Activated CD4-positive, alpha-beta T cell treated with anti-CD3 and anti-CD28 coated beads for 36 hours (primary cell): ENCODE results near the gene LARP4B. TPM values are rescaled to one million over a fixed set of nuclear protein-coding genes. Genes with fewer than 3 reads are reported as not detected.

Experiments used
- ATAC-seq: fragments of 200-7000 bp; cut with Tn5 transposase; one replicate; pipeline ENCODE4 v1.10.0; 2021; ENCODE audit warnings: mild to moderate bottlenecking, moderate library complexity
- CTCF ChIA-PET: fragments of 350-600 bp; sonication (Branson Sonifier 250); formaldehyde crosslinking; loops from one replicate; lab custom pipeline; 2021; ENCODE audit warnings: antibody characterized with exemption; lab: Charles Lee
- POLR2A ChIA-PET: fragments of 350-600 bp; sonication (Branson Sonifier 250); formaldehyde crosslinking; loops from one replicate; lab custom pipeline; 2021; ENCODE audit warnings: antibody characterized with exemption, inconsistent platforms; lab: Charles Lee
- DNase-seq: peaks from one replicate; pipeline ENCODE4 v3.0.0-alpha.2; 2020
- H3K27ac Mint-ChIP-seq: one replicate; pipeline ENCODE4 v1.8.0; 2021; ENCODE audit warnings: mixed read lengths
- H3K27me3 Mint-ChIP-seq: one replicate; pipeline ENCODE4 v1.8.0; 2021; ENCODE audit warnings: mixed read lengths
- H3K36me3 Mint-ChIP-seq: one replicate; pipeline ENCODE4 v1.8.0; 2021; ENCODE audit warnings: low read depth, mixed read lengths
- H3K4me1 Mint-ChIP-seq: one replicate; pipeline ENCODE4 v1.8.0; 2021; ENCODE audit warnings: mixed read lengths
- H3K4me3 Mint-ChIP-seq: one replicate; pipeline ENCODE4 v1.8.0; 2021; ENCODE audit warnings: mild to moderate bottlenecking, moderate library complexity, mixed read lengths
- H3K9me3 Mint-ChIP-seq: one replicate; pipeline ENCODE4 v1.8.0; 2021; ENCODE audit warnings: low read depth, mixed read lengths
- intact Hi-C, 2 experiments: fragments of 100-400 bp; cut with DNase I in 1 of 2; cut with micrococcal nuclease in 1 of 2; formaldehyde crosslinking; loops; one replicate each; pipeline versions ENCODE4 v1.14.2 to v1.15.1; 2022 to 2024; cut with DNase I, micrococcal nuclease
- total RNA-seq, 2 experiments: library from RNA; stranded (reverse); gene quantifications; one replicate each; pipeline ENCODE4 v1.2.3, GENCODE V29; 2021

Gene LARP4B
- total RNA-seq, 2 experiments from 2014 or later = 88.2 to 97.5 TPM

- Mint-ChIP-seq H3K36me3 (no peaks in the 10 kb centered on the region), H3K27ac (no peak overlapping the region), H3K4me3 (no peak overlapping the region), H3K9me3 (no peaks in the 10 kb centered on the region), H3K4me1 (no peaks in the 10 kb centered on the region), H3K27me3 (no peaks in the 10 kb centered on the region)
- POLR2A ChIA-PET = no interaction called here
- ATAC-seq (no peak), DNase-seq (no peak)
- CTCF ChIA-PET = no interaction called here
- intact Hi-C loops = no loop called here
These were observed 23.8 kb upstream of the LARP4B start for GRCh38 chr10:955127-955819.

GRCh38 chr10:954396-954795 is 22.9 kb upstream of the LARP4B start:
- ChIA-PET CTCF (no interaction called here), POLR2A (no interaction called here)
- H3K36me3 Mint-ChIP-seq = no peaks in the 10 kb centered on the region
- H3K9me3 Mint-ChIP-seq = no peaks in the 10 kb centered on the region
- no peak overlapping the region for H3K27ac Mint-ChIP-seq
- no peak overlapping the region for H3K4me3 Mint-ChIP-seq
- DNase-seq = no peak
- no peaks in the 10 kb centered on the region for H3K27me3 Mint-ChIP-seq
- intact Hi-C loops = no loop called here
- no peak for ATAC-seq
- H3K4me1 Mint-ChIP-seq = no peaks in the 10 kb centered on the region

- no peaks in the 10 kb centered on the region for H3K4me1 Mint-ChIP-seq
- ChIA-PET POLR2A (no interaction called here), CTCF (interaction anchor here (0.6 kb wide), 1 partner anchor 36 kb away, joined by 3 read pairs; no protein-coding TSS in a partner anchor)
- ATAC-seq (no peak), DNase-seq (no peak)
- H3K27me3 Mint-ChIP-seq = no peaks in the 10 kb centered on the region
- no peak overlapping the region for H3K4me3 Mint-ChIP-seq
- intact Hi-C loops = no loop called here
- no peaks in the 10 kb centered on the region for H3K36me3 Mint-ChIP-seq
- no peaks in the 10 kb centered on the region for H3K9me3 Mint-ChIP-seq
- H3K27ac Mint-ChIP-seq = no peak overlapping the region
These were observed 22.3 kb upstream of the LARP4B start for GRCh38 chr10:953836-954235.

GRCh38 chr10:949446-949845 is 17.9 kb upstream of the LARP4B start:
- H3K27me3 Mint-ChIP-seq = no peaks in the 10 kb centered on the region
- CTCF ChIA-PET = no interaction called here
- H3K4me1 Mint-ChIP-seq = peaks cover 4% of the 10 kb centered on the region
- H3K36me3 Mint-ChIP-seq = no peaks in the 10 kb centered on the region
- H3K27ac Mint-ChIP-seq = no peak overlapping the region
- DNase-seq (no peak), ATAC-seq (no peak)
- no peak overlapping the region for H3K4me3 Mint-ChIP-seq
- intact Hi-C loops = no loop called here
- H3K9me3 Mint-ChIP-seq = no peaks in the 10 kb centered on the region
- POLR2A ChIA-PET = no interaction called here

- ATAC-seq (no peak), DNase-seq (no peak)
- H3K9me3 Mint-ChIP-seq = no peaks in the 10 kb centered on the region
- ChIA-PET POLR2A (no interaction called here), CTCF (no interaction called here)
- H3K36me3 Mint-ChIP-seq = no peaks in the 10 kb centered on the region
- H3K27me3 Mint-ChIP-seq = no peaks in the 10 kb centered on the region
- H3K27ac Mint-ChIP-seq = no peak overlapping the region
- no peak overlapping the region for H3K4me3 Mint-ChIP-seq
- peaks cover 11% of the 10 kb centered on the region for H3K4me1 Mint-ChIP-seq
- intact Hi-C loops = no loop called here
These were observed 16.8 kb upstream of the LARP4B start for GRCh38 chr10:948347-948746.

- no peak for ATAC-seq
- ChIA-PET POLR2A (no interaction called here), CTCF (interaction anchor here (0.7 kb wide), 1 partner anchor 1796 kb away, joined by 3 read pairs; no protein-coding TSS in a partner anchor)
- Mint-ChIP-seq H3K4me3 (no peak overlapping the region), H3K9me3 (no peaks in the 10 kb centered on the region), H3K4me1 (peaks cover 14% of the 10 kb centered on the region), H3K36me3 (no peaks in the 10 kb centered on the region), H3K27me3 (no peaks in the 10 kb centered on the region), H3K27ac (no peak overlapping the region)
- intact Hi-C loops = no loop called here
- no peak for DNase-seq
These were observed 16.4 kb upstream of the LARP4B start for GRCh38 chr10:947881-948280.

GRCh38 chr10:947051-947450 is 15.5 kb upstream of the LARP4B start:
- ATAC-seq (no peak), DNase-seq (no peak)
- CTCF ChIA-PET = interaction anchor here (0.7 kb wide), 1 partner anchor 1797 kb away, joined by 3 read pairs; no protein-coding TSS in a partner anchor
- intact Hi-C loops = no loop called here
- Mint-ChIP-seq H3K27me3 (no peaks in the 10 kb centered on the region), H3K9me3 (no peaks in the 10 kb centered on the region), H3K4me3 (no peak overlapping the region), H3K4me1 (peaks cover 20% of the 10 kb centered on the region), H3K36me3 (no peaks in the 10 kb centered on the region), H3K27ac (no peak overlapping the region)
- POLR2A ChIA-PET = no interaction called here

GRCh38 chr10:945778-946177 is 14.3 kb upstream of the LARP4B start:
- ChIA-PET POLR2A (no interaction called here), CTCF (no interaction called here)
- intact Hi-C loops = no loop called here
- no peak overlapping the region for H3K4me3 Mint-ChIP-seq
- H3K27ac Mint-ChIP-seq = no peak overlapping the region
- no peaks in the 10 kb centered on the region for H3K36me3 Mint-ChIP-seq
- no peaks in the 10 kb centered on the region for H3K9me3 Mint-ChIP-seq
- H3K27me3 Mint-ChIP-seq = no peaks in the 10 kb centered on the region
- ATAC-seq (no peak), DNase-seq (no peak)
- peaks cover 22% of the 10 kb centered on the region for H3K4me1 Mint-ChIP-seq

GRCh38 chr10:944034-944831 is 12.7 kb upstream of the LARP4B start:
- intact Hi-C loops = no loop called here
- no peak overlapping the region for H3K4me3 Mint-ChIP-seq
- CTCF ChIA-PET = interaction anchor here (0.6 to 0.7 kb wide), 2 partner anchors 13 to 70 kb away, joined by 3 read pairs; partner anchors contain the start of gene LARP4B
- H3K27me3 Mint-ChIP-seq = no peaks in the 10 kb centered on the region
- peak overlapping the region; percentile 34 for H3K27ac Mint-ChIP-seq
- DNase-seq (peak; percentile 61), ATAC-seq (peak; percentile 73)
- POLR2A ChIA-PET = interaction anchor here (1.2 kb wide), 1 partner anchor 13 kb away, joined by 4 read pairs; the partner anchor contains the start of gene LARP4B
- H3K9me3 Mint-ChIP-seq = no peaks in the 10 kb centered on the region
- peaks cover 28% of the 10 kb centered on the region for H3K4me1 Mint-ChIP-seq
- H3K36me3 Mint-ChIP-seq = no peaks in the 10 kb centered on the region

GRCh38 chr10:943334-944033 is 12.0 kb upstream of the LARP4B start:
- ATAC-seq (no peak), DNase-seq (no peak)
- POLR2A ChIA-PET = interaction anchor here (1.2 kb wide), 1 partner anchor 12 kb away, joined by 4 read pairs; the partner anchor contains the start of gene LARP4B
- peaks cover 35% of the 10 kb centered on the region for H3K4me1 Mint-ChIP-seq
- CTCF ChIA-PET = interaction anchor here (1.2 kb wide), 1 partner anchor 13 kb away, joined by 3 read pairs; the partner anchor contains the start of gene LARP4B
- H3K9me3 Mint-ChIP-seq = no peaks in the 10 kb centered on the region
- no peaks in the 10 kb centered on the region for H3K27me3 Mint-ChIP-seq
- intact Hi-C loops = no loop called here
- no peaks in the 10 kb centered on the region for H3K36me3 Mint-ChIP-seq
- H3K27ac Mint-ChIP-seq = no peak overlapping the region
- no peak overlapping the region for H3K4me3 Mint-ChIP-seq

GRCh38 chr10:938941-939678 is 7.6 kb upstream of the LARP4B start:
- ChIA-PET CTCF (interaction anchor here (1.4 kb wide), 1 partner anchor 11 kb away, joined by 3 read pairs; no protein-coding TSS in a partner anchor), POLR2A (no interaction called here)
- Mint-ChIP-seq H3K9me3 (no peaks in the 10 kb centered on the region), H3K4me3 (no peak overlapping the region), H3K27ac (peak overlapping the region; percentile 32), H3K27me3 (no peaks in the 10 kb centered on the region), H3K4me1 (peaks cover 28% of the 10 kb centered on the region), H3K36me3 (no peaks in the 10 kb centered on the region)
- DNase-seq = no peak
- intact Hi-C loops = no loop called here
- no peak for ATAC-seq
